Measurements from ENCODE around the gene FABP7. TPM values are rescaled to one million over a fixed set of nuclear protein-coding genes. Genes with fewer than 3 reads are reported as not detected.

The FABP7 gene
- total RNA-seq, 1 donor = not detected

GRCh38 chr6:122754191-122754731, 25.3 kb upstream of the FABP7 start:
- H3K4me3 ChIP-seq (ENCODE audit: low read depth, low read length) = no peak overlapping the region
- no peak for DNase-seq (ENCODE audit: low read depth)
- TF ChIP-seq CTCF (IDR thresholded peaks at IDR 0.05; ENCODE audit: insufficient read depth, low read length) = no peak

- no peak overlapping the region for H3K4me3 ChIP-seq (ENCODE audit: low read depth, low read length)
- DNase-seq (ENCODE audit: low read depth) = no peak
- TF ChIP-seq CTCF (IDR thresholded peaks at IDR 0.05; ENCODE audit: insufficient read depth, low read length) = no peak
Observed at GRCh38 chr6:122755901-122756300, 23.6 kb upstream of the FABP7 start.

GRCh38 chr6:122758927-122759334, 20.6 kb upstream of the FABP7 start:
- DNase-seq (ENCODE audit: low read depth) = no peak
- no peak overlapping the region for H3K4me3 ChIP-seq (ENCODE audit: low read depth, low read length)
- TF ChIP-seq CTCF (IDR thresholded peaks at IDR 0.05; ENCODE audit: insufficient read depth, low read length) = no peak

GRCh38 chr6:122760330-122760729, 19.2 kb upstream of the FABP7 start:
- no peak for DNase-seq (ENCODE audit: low read depth)
- no peak overlapping the region for H3K4me3 ChIP-seq (ENCODE audit: low read depth, low read length)
- TF ChIP-seq CTCF (IDR thresholded peaks at IDR 0.05; ENCODE audit: insufficient read depth, low read length) = no peak

GRCh38 chr6:122766256-122766655, 13.3 kb upstream of the FABP7 start:
- no peak for DNase-seq (ENCODE audit: low read depth)
- no peak for TF ChIP-seq CTCF (IDR thresholded peaks at IDR 0.05; ENCODE audit: insufficient read depth, low read length)
- no peak overlapping the region for H3K4me3 ChIP-seq (ENCODE audit: low read depth, low read length)

GRCh38 chr6:122770835-122771601, 8.5 kb upstream of the FABP7 start:
- DNase-seq (ENCODE audit: low read depth) = no peak
- no peak overlapping the region for H3K4me3 ChIP-seq (ENCODE audit: low read depth, low read length)
- no peak for TF ChIP-seq CTCF (IDR thresholded peaks at IDR 0.05; ENCODE audit: insufficient read depth, low read length)
